ENCODE measurements around the gene YPEL4.

YPEL4 gene

DNA sequence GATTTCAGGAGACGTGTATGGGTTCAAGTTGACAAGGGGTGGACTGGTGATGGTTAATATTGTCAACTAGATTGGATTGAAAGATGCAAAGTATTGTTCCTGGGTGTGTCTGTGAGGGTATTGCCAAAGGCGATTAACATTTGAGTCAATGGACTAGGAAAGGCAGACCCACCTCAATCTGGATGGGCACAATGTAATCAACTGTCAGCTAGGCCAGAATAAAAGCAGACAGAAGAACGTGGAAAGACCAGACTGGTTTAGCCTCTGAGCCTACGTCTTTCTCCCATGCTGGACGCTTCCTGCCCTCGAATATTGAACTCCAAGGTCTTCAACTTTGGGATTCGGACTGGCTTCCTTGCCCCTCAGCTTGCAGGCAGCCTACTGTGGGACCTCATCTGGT is 1.7 kb upstream of the YPEL4 start:
- DNase-seq (ENCODE audit: low read depth in 1 of 2, low spot score in 1 of 2), result no peak

DNA sequence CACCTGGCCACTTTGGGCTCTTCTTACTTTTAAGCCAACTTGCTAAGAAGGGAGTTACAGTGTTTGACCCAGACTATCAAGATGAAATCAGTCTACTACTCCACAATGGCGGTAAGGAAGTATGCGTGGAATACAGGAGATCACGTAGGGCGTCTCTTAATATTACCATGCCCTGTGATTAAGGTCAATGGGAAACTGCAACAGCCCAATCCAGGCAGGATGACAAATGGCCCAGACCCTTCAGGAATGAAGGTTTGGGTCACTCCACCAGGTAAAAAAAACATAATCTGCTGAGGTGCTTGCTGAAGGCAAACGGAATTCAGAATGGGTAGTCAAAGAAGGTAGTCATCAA is 1.0 kb upstream of the YPEL4 start:
- no peak for DNase-seq (ENCODE audit: low read depth in 1 of 2, low spot score in 1 of 2)

DNA sequence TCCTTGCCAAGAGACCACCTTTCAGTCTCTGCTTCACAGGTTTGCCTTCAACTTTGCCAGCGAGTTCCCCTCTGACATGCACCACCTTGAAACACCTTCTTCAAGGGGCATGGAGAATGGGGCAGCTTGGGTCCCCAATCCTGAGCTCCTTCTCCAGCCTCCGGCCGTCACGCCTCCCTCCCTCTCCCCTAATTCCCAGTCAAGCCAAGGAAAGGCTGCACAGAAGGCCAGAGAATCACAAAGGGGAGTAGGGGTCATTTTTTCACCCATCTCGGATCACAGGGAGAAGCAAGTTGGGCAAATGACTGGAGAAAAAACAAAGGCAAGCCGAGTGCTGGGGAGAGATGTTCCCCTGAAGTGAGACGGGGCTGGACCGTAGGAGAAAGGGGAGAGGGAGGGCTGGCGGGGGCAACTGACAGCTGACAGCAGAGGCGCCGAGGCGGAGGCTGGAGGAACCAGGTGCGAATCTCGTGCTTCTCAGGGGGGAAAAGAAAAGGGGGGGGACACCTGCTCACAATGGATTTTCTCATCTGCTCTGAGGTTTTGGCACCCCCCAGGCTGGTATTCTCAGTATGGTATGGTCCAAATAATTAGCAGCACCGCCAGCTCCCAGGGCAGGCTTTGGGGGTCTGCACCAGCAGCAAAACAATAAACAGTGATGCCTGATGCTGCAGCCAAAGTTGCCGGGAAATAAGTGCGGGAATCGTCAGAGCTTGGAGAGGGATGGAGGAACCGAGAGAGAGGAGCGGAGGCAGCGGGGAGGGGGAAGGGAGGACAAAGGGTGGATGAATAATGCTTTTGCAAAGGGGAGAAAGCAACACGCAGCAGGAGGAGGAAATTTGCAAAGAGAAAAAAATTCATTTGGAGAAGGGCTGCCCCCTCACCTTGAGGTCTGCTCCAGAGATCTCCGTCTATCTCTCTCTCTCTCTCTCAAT is 644 bp downstream of the YPEL4 start:
- no peak for DNase-seq (ENCODE audit: low read depth in 1 of 2, low spot score in 1 of 2)

DNA sequence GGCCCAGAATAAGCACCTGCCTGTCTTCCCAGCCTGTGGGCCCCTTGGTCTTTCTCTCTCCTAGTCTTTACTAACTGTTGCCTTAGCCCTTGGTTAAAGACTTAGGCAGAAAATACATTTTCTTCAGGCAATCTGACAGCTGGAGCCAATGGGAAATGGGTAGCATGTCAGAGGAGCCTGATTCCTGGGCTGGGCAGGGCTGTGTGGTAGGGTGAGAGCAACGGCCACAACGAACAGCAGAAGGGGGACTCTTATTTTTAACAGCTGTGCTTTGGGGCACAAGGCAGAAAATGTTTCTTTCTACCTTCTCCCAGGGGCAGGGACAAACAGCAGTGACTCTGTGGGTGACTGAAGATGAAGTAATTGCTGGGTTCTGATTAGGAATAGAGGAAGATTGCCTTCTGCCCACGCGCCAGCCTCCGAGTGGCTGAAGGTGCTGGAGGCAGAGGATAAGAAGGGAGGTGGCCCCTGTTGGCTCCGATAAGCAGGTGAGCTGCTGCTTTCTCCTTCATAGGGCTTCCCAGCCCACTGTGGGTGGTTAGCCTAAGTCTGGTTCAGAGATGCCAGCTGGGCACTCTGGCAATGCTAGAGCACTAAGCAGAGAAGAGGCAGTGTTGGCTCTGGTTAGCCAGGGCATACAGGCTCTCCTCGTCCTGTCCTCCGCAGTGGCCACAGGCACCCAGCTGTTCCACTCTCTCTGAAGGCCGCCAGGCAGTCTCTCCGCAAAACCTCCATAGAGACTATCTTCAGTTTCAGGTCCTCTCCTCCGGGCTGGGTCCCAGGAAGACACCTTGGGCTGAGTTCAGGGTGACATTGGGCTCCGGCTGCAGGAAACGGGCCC is 1.5 kb downstream of the YPEL4 start:
- no peak for DNase-seq (ENCODE audit: low read depth in 1 of 2, low spot score in 1 of 2)

DNA sequence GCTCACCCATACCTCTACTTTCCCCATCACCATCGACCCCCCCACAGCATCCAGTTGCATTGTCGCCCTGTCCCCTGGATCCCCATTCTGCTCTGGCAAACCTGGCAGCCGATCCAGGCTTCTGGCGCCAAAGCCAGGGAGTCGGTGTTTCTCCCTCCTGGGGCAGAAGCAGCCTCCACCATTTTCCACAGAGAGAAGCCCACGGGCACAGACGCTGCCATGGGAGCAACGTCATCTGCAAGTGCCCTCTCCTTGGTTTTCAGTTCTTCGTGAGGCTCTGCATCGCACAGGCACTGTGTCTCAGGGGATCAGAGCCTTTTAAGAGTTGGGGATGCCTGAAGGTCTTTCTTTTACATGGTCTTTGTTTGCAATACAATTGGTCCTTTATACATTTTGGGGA is 2.3 kb downstream of the YPEL4 start:
- DNase-seq (ENCODE audit: low read depth in 1 of 2, low spot score in 1 of 2), result no peak

DNA sequence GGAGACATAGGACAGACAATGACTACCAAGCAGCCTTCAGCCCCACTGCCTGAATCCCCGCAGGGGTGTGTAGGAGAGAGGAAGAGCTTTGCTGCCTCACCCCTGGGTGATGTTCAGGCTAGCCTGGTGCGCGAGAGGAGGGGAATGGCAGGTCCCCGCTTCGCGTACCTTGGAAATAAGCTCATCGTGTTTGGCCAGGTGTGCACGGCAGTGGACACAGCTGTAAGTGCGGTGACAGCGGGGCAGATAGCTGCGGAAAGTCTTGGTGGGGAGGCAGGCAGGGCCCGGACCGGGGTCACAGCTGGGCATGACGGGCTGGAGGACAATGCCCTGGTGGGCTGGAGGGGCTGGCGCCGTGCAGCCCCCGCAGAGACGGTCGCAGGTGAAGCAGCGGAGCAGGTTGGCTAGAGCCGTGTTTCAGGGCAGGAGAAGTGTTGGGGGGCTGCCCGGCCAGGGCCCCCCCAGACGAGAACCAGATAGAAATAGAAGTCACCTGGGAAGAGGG is 2.9 kb downstream of the YPEL4 start:
- DNase-seq (ENCODE audit: low read depth in 1 of 2, low spot score in 1 of 2), result no peak

DNA sequence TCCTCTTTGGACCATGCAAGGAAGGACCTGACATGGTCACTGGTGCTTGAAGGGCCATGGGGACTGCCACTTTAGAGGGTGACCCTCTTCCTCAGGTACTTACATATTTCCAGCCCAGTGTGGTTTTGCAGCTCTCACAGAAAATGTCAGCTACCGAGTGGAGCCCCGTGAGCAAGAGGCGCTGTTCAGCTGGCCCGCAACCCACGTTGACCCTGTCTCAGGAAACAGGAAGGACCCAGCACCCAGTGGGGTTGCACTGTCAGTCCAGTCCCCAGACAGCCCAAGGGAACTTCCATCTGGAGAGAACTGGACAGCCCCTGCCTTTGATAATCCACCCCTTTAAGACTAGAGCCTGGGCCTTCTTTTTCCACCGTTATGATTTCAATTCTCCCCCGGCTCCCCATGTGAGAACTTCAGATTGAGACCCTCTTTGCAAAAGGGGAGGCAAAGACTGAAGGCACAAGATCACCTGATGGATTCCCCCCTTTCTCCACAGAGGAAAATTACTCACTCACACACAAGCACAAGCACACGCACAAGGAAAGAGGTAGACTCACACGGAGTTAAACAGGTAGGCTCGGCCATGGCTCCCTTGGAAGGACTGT is 3.4 kb downstream of the YPEL4 start:
- no peak for DNase-seq (ENCODE audit: low read depth in 1 of 2, low spot score in 1 of 2)

DNA sequence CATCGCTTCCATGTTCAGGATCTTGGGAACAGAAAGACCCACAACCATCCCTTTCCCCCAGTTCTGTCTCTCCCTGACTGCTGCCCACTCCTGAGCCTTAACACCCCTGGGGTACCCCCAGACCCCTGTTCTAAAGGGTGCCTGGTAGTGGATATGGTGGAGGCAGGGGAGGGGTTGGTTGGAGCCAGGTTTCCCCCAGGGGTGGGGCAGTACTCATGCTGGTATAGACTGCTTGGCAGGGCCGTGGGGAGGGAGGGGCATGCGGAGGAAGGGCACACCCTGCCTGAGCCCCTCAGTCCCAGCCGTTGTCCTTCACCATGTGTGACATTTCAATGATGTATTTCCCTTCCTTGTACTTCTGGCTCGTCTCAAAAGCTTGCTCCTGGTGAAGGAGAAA is 4.0 kb downstream of the YPEL4 start:
- DNase-seq (ENCODE audit: low read depth in 1 of 2, low spot score in 1 of 2), result no peak

DNA sequence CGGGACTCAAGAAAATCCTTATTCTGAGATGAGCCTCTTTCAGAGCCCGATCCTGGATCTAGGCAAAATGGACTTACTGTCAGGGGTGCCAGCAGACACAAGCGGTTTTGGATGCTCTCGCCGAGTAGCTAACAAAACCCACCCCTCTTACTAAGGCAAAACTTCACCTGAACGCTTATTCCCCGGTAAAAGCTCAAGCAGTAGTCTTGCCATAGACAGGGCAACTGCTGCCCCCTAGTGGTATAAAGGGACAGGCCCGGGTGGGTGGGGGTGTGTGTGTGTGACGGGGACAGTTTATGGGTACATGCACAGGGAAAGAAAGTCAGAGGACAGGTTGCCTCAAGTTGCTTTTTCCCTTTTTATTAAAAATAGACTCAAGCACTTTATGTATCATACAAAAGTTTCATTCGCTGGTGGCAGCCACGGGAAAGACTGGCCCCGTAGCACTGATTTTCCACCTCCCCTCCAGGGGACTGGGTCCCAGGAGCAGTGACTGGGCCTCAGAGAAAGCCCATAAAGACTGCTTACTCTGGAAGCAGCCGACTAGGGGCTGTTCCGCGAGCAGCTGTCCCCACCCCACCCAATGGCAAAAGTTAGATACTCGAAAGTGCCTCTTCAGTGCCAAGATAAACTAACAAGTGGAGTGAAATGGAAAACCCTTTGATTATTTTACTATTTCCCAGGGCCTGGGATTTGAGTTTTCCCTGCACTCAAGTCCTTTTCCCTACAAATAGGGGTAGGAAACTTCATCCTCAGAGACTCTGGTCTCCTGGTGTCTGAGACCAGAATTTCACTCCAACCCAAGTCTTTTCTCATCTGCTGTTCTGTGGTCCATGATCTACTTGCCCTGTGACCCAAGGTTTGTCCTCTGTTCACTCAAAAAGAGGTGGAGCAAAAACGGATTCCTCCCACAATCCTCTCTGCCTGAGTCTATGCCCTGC is 4.7 kb downstream of the YPEL4 start:
- peak; percentile 66 to 87 for DNase-seq (ENCODE audit: low read depth in 1 of 2, low spot score in 1 of 2)

DNA sequence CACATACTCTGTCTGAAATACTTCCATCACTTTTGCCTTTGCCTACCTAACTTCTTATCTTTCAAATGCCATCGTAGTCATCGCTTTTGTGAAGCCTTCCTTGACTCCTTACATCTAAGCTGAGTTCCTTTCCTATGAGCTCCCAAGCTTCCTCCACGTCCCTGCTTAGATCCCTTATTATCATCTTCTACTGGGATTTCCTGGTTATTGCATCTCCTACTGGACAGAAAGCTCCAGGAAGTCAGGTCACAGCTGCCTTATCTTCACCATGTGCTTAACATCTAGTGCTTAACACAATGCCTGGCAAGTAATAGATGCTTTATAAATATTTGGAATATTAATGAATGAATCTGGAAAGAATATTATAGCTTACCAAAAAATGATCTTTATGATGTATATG is 5.9 kb downstream of the YPEL4 start:
- DNase-seq (ENCODE audit: low read depth in 1 of 2, low spot score in 1 of 2), result no peak

DNA sequence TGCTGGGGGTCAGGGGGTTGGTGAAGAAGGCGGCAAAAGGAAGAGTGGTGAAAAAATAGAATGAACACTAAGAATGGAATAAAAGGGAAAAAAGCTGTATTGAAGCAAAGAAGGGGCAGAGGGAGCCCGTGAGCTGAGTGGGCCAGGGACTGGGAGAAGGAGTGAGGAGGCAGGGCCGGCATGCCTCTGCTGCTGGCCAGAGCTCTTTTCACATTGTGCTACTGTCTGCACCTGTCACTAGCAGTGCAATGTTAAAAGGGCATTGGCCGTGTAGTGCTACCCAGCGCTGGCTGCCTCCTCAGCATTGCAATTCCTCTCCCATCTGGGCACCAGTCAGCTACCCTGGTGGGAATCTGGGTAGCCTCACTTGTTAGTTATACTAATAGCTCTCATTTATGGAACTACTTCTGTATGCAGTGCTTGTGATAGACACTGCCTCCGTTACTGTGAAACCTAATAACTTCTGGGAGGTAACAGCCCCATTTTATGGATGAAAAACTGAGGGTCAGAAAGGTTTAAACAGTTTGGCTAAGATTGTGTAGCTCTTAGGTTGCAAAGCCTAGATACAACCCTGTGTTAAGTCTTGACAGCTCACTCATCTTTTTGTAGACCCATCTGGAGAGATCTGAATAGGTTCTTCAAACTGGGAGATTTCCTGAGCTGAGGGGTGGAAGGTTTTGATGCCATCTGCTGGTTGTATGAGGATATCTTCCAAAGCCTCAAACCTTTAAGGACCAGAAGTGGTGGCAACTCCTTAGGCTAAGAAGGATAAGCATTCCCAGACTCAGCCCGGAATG is 8.5 kb downstream of the YPEL4 start:
- DNase-seq (ENCODE audit: low read depth in 1 of 2, low spot score in 1 of 2), result no peak

DNA sequence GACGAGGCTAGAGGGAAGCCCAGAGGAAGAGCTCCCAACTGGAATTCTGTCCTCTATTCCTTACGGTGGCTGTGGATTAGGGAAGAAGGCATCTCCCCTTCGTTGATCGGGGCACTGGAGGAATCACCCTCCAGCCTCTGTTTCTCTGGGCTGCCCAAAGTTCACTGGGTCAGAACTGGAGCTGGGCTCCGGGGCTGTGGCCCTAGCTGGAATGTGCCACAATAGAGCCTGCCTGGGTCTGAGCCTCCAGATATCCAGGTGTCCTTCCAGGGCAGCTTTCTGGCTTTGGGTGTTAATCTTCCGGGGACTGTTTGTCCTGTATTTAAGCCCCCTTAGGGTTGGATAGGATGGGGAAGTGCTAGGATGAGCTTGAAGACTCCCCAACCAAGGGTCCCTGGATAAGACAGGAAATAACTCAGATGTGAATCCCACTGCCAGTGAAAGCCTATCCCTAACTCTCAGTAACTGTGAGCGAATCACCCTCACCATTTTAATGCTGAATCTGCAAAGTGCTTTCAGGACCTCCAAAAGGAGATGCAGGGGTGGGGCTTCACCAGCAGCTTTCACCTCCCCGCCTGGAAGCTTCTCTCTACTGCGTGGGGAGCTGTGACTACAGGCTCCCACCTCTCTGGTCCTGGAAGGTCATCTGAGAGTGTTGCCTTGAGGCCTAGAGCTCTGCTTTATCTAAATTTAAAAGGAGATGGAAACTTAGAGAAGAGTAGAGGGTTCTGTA is 9.5 kb downstream of the YPEL4 start:
- DNase-seq (ENCODE audit: low read depth in 1 of 2, low spot score in 1 of 2), result no peak

DNA sequence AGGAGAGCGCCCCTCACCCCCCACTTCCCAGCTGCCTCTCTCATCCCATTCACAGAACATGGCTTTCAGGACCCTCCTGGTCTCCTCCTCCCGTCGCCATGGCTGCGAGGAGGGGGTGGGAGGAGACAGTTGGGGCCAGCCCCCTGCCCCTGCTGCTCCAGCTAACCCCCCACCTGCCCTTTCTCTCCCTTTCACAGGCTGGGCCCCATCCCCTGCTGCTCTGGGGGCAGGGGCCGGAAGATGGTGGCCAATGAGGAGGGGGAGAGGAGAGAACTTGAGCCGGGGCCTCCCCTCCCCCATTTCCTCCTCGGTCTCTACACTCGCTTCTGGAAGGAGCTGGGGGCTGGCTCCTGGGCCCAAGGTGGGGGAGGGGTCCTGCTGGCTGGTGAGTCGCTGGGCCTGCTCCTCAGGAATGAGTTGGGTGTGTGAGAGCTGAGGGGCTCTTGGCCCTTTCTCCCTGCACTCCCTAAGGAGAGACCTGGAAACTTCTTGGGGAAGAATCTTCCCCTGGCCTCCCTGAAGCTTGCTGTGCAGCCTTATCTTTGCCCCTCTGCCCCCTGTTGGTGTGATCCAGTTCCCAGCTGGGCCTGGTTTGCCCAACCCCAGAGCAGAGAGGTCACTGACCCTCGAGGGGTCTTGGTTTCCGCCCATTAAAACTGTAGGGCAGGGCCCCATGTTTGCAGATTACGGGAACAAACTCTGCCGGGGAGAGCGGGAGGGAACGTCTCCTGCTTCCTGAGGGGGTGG is 10.2 kb downstream of the YPEL4 start:
- no peak for DNase-seq (ENCODE audit: low read depth in 1 of 2, low spot score in 1 of 2)

DNA sequence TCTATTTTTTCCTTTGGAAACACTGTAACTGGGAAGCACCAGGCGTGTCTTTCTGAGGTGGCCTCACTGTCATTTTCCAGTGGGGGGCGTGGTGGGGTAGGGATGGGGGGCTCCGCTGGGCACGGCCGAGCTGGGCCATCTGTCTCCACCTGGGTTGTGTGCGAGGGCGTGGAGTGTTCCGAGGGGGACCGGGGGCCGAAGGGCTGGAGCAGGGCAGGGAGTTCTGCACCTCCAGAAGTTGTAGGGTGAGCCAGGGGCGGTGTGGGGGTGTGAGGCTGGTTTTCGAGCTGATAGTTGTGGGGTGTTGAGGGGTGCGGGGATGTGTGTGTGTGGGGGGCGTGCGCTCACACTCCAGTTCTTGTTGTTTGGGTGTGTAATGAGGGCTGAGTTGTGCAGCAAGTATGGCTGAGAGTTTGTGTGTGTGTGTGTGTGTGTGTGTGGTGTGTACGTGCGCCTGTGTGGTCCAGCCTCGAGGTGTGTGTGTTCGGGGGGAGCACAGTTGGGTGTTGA is 10.8 kb downstream of the YPEL4 start:
- DNase-seq (ENCODE audit: low read depth in 1 of 2, low spot score in 1 of 2), result no peak

DNA sequence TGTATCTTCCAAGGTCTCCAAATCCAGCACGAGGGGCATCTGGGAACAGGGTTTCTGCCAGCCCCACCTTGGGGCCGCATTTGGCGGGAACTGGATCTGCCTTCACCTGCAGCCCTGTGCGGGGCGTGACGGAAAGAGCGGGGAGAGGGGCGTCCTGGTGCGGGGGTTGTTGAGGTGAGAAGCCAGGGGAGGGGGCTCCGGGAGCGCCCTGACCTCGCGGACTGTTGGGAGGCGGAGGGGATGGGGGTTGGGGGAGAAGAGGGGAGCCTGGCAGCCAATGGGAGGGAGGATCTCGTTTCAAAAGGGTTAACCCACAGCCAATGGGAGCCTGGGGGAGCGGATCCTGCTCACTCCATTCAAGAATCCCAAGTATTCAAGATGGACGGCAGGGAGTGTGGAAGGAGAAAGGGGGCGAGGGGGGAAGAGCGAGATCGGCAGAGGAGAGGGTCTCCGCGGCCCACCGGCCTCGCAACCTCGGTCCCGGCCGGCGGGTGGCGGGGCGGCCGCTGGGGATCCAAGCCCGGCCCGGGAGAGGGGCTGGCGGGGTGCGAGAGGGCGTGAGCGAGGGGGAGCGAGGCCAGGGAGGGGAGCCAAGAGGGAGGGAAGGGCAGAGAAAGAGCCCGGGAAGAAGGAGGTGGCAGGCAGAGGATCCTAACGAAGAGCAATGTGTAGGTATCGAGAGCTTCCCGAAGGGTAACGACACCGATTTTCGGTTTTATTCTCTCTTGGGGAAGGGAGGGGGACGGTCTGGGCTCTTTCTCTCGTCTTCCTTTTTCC is 11.5 kb downstream of the YPEL4 start:
- no peak for DNase-seq (ENCODE audit: low read depth in 1 of 2, low spot score in 1 of 2)

DNA sequence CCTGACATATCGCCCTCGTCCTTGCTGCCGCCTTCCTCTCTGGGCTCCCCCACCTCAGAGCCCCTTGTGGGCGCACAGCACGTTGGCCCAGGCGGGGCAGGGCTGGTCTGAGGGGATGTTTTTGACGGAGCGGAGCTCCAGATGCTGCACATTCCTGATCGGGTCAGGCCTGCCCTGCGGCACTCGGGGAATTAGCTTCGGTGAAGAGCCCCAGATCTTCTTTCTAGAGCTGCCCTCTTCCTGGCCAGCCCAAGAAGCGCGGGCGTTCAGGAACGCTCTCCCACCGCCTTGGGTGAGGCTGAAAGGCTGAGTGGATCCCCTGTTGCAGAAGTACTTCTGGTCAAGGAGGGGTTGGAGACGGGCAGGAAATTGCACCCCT is 12.1 kb downstream of the YPEL4 start:
- DNase-seq (ENCODE audit: low read depth in 1 of 2, low spot score in 1 of 2), result no peak

DNA sequence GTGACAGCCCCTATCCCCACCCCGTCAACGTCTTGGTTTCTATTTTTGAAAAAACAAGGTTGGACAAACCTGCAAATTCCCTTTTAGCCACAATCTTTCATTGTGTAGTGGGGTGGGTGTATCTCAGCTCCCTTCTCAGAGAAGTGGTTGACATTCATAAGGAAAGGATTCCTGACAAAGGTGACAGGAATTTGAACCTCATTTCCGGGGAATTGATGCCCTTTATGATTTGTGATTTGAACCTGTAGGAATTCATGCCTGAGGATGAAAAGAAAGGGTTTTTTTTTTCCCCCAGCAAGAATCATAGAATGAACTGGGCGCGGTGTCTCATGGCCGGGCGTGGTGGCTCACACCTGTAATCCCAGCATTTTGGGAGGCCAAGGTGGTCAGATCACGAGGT is 14.5 kb downstream of the YPEL4 start:
- no peak for DNase-seq (ENCODE audit: low read depth in 1 of 2, low spot score in 1 of 2)

DNA sequence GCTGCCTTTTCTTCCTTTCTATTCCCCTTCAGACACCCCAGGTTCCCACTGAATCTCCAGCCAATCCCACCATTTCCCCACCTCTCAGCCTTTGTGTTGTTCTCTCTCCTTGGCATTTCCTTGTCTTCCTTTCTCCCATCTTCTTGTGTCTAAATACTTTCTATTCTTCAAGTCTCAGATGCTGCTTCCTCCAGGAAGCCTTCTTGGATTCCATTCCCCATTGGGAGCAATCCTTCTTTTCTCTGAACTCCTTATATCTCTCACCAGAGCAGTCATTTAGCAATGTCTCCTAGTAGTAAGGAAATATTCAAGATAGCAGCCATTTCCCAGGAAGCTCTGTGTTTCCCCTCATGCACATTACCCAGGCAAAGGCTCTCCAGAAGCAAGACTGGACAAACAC is 15.4 kb downstream of the YPEL4 start:
- no peak for DNase-seq (ENCODE audit: low read depth in 1 of 2, low spot score in 1 of 2)
